Activated T-helper 17 cell treated with anti-CD3 and anti-CD28 coated beads, Interleukin-2, amount 50 U/mL, for 72 hours (primary cell): Measurements from ENCODE around the gene ZNF524. TPM values are rescaled to one million over a fixed set of nuclear protein-coding genes. Genes with fewer than 3 reads are reported as not detected.
A peak's percentile ranks its signal among the peaks of the same experiment; 100 is the strongest.

Experiments used
- ATAC-seq: fragments of 150-1000 bp; cut with Tn5 transposase; replicated peaks from 2 replicates; pipeline ENCODE4 v1.10.0; 2021; ENCODE audit warnings: mild to moderate bottlenecking, moderate library complexity
- H3K27ac Mint-ChIP-seq: one replicate; pipeline ENCODE4 v1.8.0; 2022; ENCODE audit warnings: mixed read lengths
- H3K27me3 Mint-ChIP-seq: one replicate; pipeline ENCODE4 v1.8.0; 2022; ENCODE audit warnings: mixed read lengths
- H3K36me3 Mint-ChIP-seq: one replicate; pipeline ENCODE4 v1.8.0; 2022; ENCODE audit warnings: low read depth, mild to moderate bottlenecking, mixed read lengths
- H3K4me1 Mint-ChIP-seq: one replicate; pipeline ENCODE4 v1.8.0; 2022; ENCODE audit warnings: mixed read lengths
- H3K4me3 Mint-ChIP-seq: one replicate; pipeline ENCODE4 v1.8.0; 2022; ENCODE audit warnings: mild to moderate bottlenecking, mixed read lengths
- H3K9me3 Mint-ChIP-seq: one replicate; pipeline ENCODE4 v1.8.0; 2022; ENCODE audit warnings: mixed read lengths
- total RNA-seq, 2 donors: library from RNA; stranded (reverse); gene quantifications; one replicate each; pipeline ENCODE4 v1.2.3, GENCODE V29; 2022

ZNF524 gene
- total RNA-seq, 2 donors from 2014 or later = 20.1 to 25.3 TPM

GRCh38 chr19:55643003-55643886, 43.2 kb downstream of the ZNF524 start, which contains the start of gene ZNF581:
TSS of gene ZNF581 (plus strand) at chr19:55643649. CDS start at chr19:55644572, 923 bp downstream.
- Mint-ChIP-seq H3K9me3 (peaks cover 3% of the 10 kb centered on the region), H3K27me3 (no peaks in the 10 kb centered on the region), H3K36me3 (peaks cover 74% of the 10 kb centered on the region), H3K4me1 (peaks cover 18% of the 10 kb centered on the region), H3K4me3 (peak within 1 kb of the TSS; percentile 96), H3K27ac (peak within 1 kb of the TSS; percentile 98)
- ATAC-seq = peak; percentile 75

- Mint-ChIP-seq H3K4me3 (peak overlapping the region; percentile 96), H3K36me3 (peaks cover 70% of the 10 kb centered on the region), H3K27ac (peak overlapping the region; percentile 98), H3K9me3 (peaks cover 3% of the 10 kb centered on the region), H3K4me1 (peaks cover 17% of the 10 kb centered on the region), H3K27me3 (no peaks in the 10 kb centered on the region)
- ATAC-seq = no peak
Measured at GRCh38 chr19:55643887-55644176, 43.7 kb downstream of the ZNF524 start.

GRCh38 chr19:55644191-55644833, 44.2 kb downstream of the ZNF524 start:
- H3K4me1 Mint-ChIP-seq = peaks cover 13% of the 10 kb centered on the region
- no peak for ATAC-seq
- H3K27ac Mint-ChIP-seq = peak overlapping the region; percentile 98
- H3K36me3 Mint-ChIP-seq = peaks cover 66% of the 10 kb centered on the region
- H3K27me3 Mint-ChIP-seq = no peaks in the 10 kb centered on the region
- peak overlapping the region; percentile 96 for H3K4me3 Mint-ChIP-seq
- H3K9me3 Mint-ChIP-seq = no peaks in the 10 kb centered on the region

- peaks cover 73% of the 10 kb centered on the region for H3K36me3 Mint-ChIP-seq
- H3K9me3 Mint-ChIP-seq = no peaks in the 10 kb centered on the region
- peak overlapping the region; percentile 96 for H3K4me3 Mint-ChIP-seq
- peak overlapping the region; percentile 98 for H3K27ac Mint-ChIP-seq
- ATAC-seq = no peak
- no peaks in the 10 kb centered on the region for H3K27me3 Mint-ChIP-seq
- peaks cover 19% of the 10 kb centered on the region for H3K4me1 Mint-ChIP-seq
Measured at GRCh38 chr19:55644842-55645511, 44.9 kb downstream of the ZNF524 start.

GRCh38 chr19:55645512-55645881, 45.4 kb downstream of the ZNF524 start:
- peaks cover 72% of the 10 kb centered on the region for H3K36me3 Mint-ChIP-seq
- peaks cover 24% of the 10 kb centered on the region for H3K4me1 Mint-ChIP-seq
- H3K27ac Mint-ChIP-seq = peak overlapping the region; percentile 54
- no peak for ATAC-seq
- H3K27me3 Mint-ChIP-seq = no peaks in the 10 kb centered on the region
- no peaks in the 10 kb centered on the region for H3K9me3 Mint-ChIP-seq
- peak overlapping the region; percentile 96 for H3K4me3 Mint-ChIP-seq

GRCh38 chr19:55646889-55647731, 47.0 kb downstream of the ZNF524 start:
- Mint-ChIP-seq H3K27me3 (no peaks in the 10 kb centered on the region), H3K4me3 (peak overlapping the region; percentile 58), H3K36me3 (peaks cover 62% of the 10 kb centered on the region), H3K4me1 (peaks cover 19% of the 10 kb centered on the region), H3K27ac (peak overlapping the region; percentile 12), H3K9me3 (no peaks in the 10 kb centered on the region)
- ATAC-seq = no peak

GRCh38 chr19:55647732-55648584, 47.9 kb downstream of the ZNF524 start, which contains the start of gene CCDC106:
TSS of gene CCDC106 (plus strand) at chr19:55648212. CDS start at chr19:55649047, 835 bp downstream.
- H3K9me3 Mint-ChIP-seq = no peaks in the 10 kb centered on the region
- no peaks in the 10 kb centered on the region for H3K27me3 Mint-ChIP-seq
- H3K36me3 Mint-ChIP-seq = peaks cover 59% of the 10 kb centered on the region
- peaks cover 17% of the 10 kb centered on the region for H3K4me1 Mint-ChIP-seq
- H3K27ac Mint-ChIP-seq = peak within 1 kb of the TSS; percentile 46
- H3K4me3 Mint-ChIP-seq = peak within 1 kb of the TSS; percentile 65
- ATAC-seq = no peak

- Mint-ChIP-seq H3K36me3 (peaks cover 55% of the 10 kb centered on the region), H3K27me3 (no peaks in the 10 kb centered on the region), H3K27ac (peak overlapping the region; percentile 46), H3K4me1 (peaks cover 12% of the 10 kb centered on the region), H3K9me3 (no peaks in the 10 kb centered on the region), H3K4me3 (peak overlapping the region; percentile 65)
- ATAC-seq = no peak
Measured at GRCh38 chr19:55648585-55649267, 48.6 kb downstream of the ZNF524 start.

- H3K27ac Mint-ChIP-seq = peak overlapping the region; percentile 46
- no peak for ATAC-seq
- H3K27me3 Mint-ChIP-seq = no peaks in the 10 kb centered on the region
- no peaks in the 10 kb centered on the region for H3K9me3 Mint-ChIP-seq
- peaks cover 55% of the 10 kb centered on the region for H3K36me3 Mint-ChIP-seq
- peaks cover 12% of the 10 kb centered on the region for H3K4me1 Mint-ChIP-seq
- peak overlapping the region; percentile 65 for H3K4me3 Mint-ChIP-seq
Measured at GRCh38 chr19:55649268-55650125, 49.4 kb downstream of the ZNF524 start.

GRCh38 chr19:55650126-55650557, 50.1 kb downstream of the ZNF524 start:
- H3K27ac Mint-ChIP-seq = peak overlapping the region; percentile 46
- peak overlapping the region; percentile 49 for H3K4me3 Mint-ChIP-seq
- H3K36me3 Mint-ChIP-seq = peaks cover 51% of the 10 kb centered on the region
- H3K9me3 Mint-ChIP-seq = no peaks in the 10 kb centered on the region
- H3K4me1 Mint-ChIP-seq = peaks cover 12% of the 10 kb centered on the region
- no peaks in the 10 kb centered on the region for H3K27me3 Mint-ChIP-seq
- ATAC-seq = no peak

GRCh38 chr19:55650602-55651230, 50.6 kb downstream of the ZNF524 start:
- H3K4me3 Mint-ChIP-seq = peak overlapping the region; percentile 49
- H3K36me3 Mint-ChIP-seq = peaks cover 51% of the 10 kb centered on the region
- H3K27me3 Mint-ChIP-seq = no peaks in the 10 kb centered on the region
- H3K4me1 Mint-ChIP-seq = peaks cover 12% of the 10 kb centered on the region
- H3K9me3 Mint-ChIP-seq = no peaks in the 10 kb centered on the region
- ATAC-seq = no peak
- peak overlapping the region; percentile 46 for H3K27ac Mint-ChIP-seq

- no peaks in the 10 kb centered on the region for H3K27me3 Mint-ChIP-seq
- no peaks in the 10 kb centered on the region for H3K9me3 Mint-ChIP-seq
- H3K4me1 Mint-ChIP-seq = peaks cover 12% of the 10 kb centered on the region
- no peak for ATAC-seq
- peaks cover 51% of the 10 kb centered on the region for H3K36me3 Mint-ChIP-seq
- peak overlapping the region; percentile 49 for H3K4me3 Mint-ChIP-seq
- H3K27ac Mint-ChIP-seq = peak overlapping the region; percentile 46
Measured at GRCh38 chr19:55651236-55651635, 51.1 kb downstream of the ZNF524 start.
